Fibroblast of skin of scalp (primary cell): ENCODE results near the gene SAA4. TPM values are rescaled to one million over a fixed set of nuclear protein-coding genes. Genes with fewer than 3 reads are reported as not detected.
A peak's percentile ranks its signal among the peaks of the same experiment; 100 is the strongest.
"Not testable (repeated sequence)": the region's sequence is repeated elsewhere in the genome, so short reads cannot be mapped to it uniquely, and the experiment has no call there.

ENCODE experiments used
- DNase-seq: peaks from one replicate; pipeline ENCODE4 v3.0.0-alpha.2; 2013
- polyA plus RNA-seq, 2 experiments: library from polyadenylated mRNA; unstranded; fragments of 120-200 nt; gene quantifications; one replicate each; pipeline ENCODE4 v1.2.1, GENCODE V29; 2013; ENCODE audit not compliant: insufficient read length in 2 of 2

SAA4 gene
- not detected for polyA plus RNA-seq (2013, experiment 1 of 2; ENCODE audit: insufficient read length)
- not detected for polyA plus RNA-seq (2013, experiment 2 of 2; ENCODE audit: insufficient read length)

GRCh38 chr11:18236664-18237356, at the start of gene SAA4:
TSS of gene SAA4 (minus strand) at chr11:18236802. CDS start at chr11:18235926, 876 bp downstream.
- DNase-seq = no peak

GRCh38 chr11:18285841-18286240, 49.2 kb upstream of the SAA4 start:
- no peak for DNase-seq

- DNase-seq = no peak
Measured at GRCh38 chr11:18282626-18283025, 46.0 kb upstream of the SAA4 start.

- no peak for DNase-seq
Measured at GRCh38 chr11:18280438-18281045, 43.9 kb upstream of the SAA4 start.

- DNase-seq = no peak
Measured at GRCh38 chr11:18277565-18278271, 41.1 kb upstream of the SAA4 start.

- no peak for DNase-seq
Measured at GRCh38 chr11:18271206-18271605, 34.6 kb upstream of the SAA4 start.

GRCh38 chr11:18270102-18270501, 33.5 kb upstream of the SAA4 start:
- DNase-seq = no peak

GRCh38 chr11:18269252-18269651, 32.6 kb upstream of the SAA4 start:
- DNase-seq = not testable (repeated sequence)

GRCh38 chr11:18267335-18268133, 30.9 kb upstream of the SAA4 start:
- DNase-seq = not testable (repeated sequence)

- DNase-seq = no peak
Measured at GRCh38 chr11:18265949-18266348, 29.3 kb upstream of the SAA4 start, which contains the start of gene SAA1. TSS of gene SAA1 (plus strand) at chr11:18266264. CDS start at chr11:18266888, 624 bp downstream.

GRCh38 chr11:18264677-18265555, 28.3 kb upstream of the SAA4 start:
- DNase-seq = no peak

GRCh38 chr11:18264035-18264434, 27.4 kb upstream of the SAA4 start:
- no peak for DNase-seq

- DNase-seq = peak; percentile 29
Measured at GRCh38 chr11:18262681-18263350, 26.2 kb upstream of the SAA4 start.

GRCh38 chr11:18261721-18262120, 25.1 kb upstream of the SAA4 start:
- DNase-seq = no peak

- no peak for DNase-seq
Measured at GRCh38 chr11:18259259-18259658, 22.7 kb upstream of the SAA4 start.

- no peak for DNase-seq
Measured at GRCh38 chr11:18254781-18255361, 18.3 kb upstream of the SAA4 start.

GRCh38 chr11:18253778-18254338, 17.3 kb upstream of the SAA4 start:
- DNase-seq = no peak

- DNase-seq = no peak
Measured at GRCh38 chr11:18253233-18253632, 16.6 kb upstream of the SAA4 start.

GRCh38 chr11:18248561-18248960, 12.0 kb upstream of the SAA4 start, which contains the start of gene SAA2:
TSS of gene SAA2 (minus strand) at chr11:18248668. CDS start at chr11:18248011, 657 bp downstream.
- DNase-seq = no peak

GRCh38 chr11:18247191-18247581, 10.6 kb upstream of the SAA4 start:
- DNase-seq = not testable (repeated sequence)
